Activated CD4-positive, alpha-beta T cell treated with anti-CD3 and anti-CD28 coated beads for 4 hours (primary cell): ENCODE results near the gene DUSP28.
A peak's percentile ranks its signal among the peaks of the same experiment; 100 is the strongest.
"Not testable (repeated sequence)": the region's sequence is repeated elsewhere in the genome, so short reads cannot be mapped to it uniquely, and the experiment has no call there.

Experiments
- DNase-seq, 2 donors: peaks; one replicate each; pipeline ENCODE4 v3.0.0-alpha.2; 2020

The DUSP28 gene

DNA sequence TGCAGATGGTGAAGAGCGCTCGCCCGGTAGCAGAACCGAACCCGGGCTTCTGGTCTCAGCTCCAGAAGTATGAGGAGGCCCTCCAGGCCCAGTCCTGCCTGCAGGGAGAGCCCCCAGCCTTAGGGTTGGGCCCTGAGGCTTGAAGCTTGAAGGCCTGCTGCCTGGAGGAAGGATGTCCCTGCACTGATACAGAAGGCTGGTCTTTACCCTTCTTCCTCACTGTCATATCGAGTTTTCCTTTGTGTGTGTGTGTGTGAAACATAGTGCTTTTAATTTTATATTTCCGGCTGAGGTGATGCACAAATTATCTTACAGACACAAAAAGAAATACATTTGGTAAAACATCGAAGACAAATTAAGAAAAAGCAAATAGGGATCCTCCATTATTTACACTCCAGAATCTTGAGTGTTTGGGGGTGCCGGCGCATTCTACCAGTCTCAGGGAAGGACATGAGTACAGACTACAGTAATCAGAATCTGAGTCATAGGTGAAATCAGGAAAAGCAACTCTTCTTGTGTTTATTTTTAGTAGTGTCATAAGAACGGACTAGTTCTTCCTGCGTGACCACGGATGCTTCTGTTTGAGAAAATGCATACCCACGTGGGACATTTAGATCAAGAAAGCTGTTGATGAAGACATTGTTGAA, 1.3 kb downstream of the DUSP28 start:
- DNase-seq, result no peak

DNA sequence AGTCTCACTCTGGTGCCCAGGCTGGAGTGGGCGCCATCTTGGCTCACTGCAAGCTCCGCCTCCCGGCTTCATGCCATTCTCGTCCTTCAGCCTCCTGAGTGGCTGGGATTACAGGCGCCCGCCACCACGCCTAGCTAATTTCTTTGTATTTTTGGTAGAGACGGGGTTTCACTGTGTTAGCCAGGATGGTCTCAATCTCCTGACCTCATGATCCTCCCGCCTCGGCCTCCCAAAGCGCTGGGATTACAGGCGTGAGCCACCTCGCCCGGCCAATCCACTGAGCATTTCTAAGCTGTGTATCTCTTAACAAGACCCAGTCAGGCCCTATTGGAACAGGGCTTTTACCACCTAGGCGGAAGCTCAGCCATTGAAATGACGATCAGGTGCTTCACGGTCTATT, 3.1 kb downstream of the DUSP28 start:
- DNase-seq, result not testable (repeated sequence)

DNA sequence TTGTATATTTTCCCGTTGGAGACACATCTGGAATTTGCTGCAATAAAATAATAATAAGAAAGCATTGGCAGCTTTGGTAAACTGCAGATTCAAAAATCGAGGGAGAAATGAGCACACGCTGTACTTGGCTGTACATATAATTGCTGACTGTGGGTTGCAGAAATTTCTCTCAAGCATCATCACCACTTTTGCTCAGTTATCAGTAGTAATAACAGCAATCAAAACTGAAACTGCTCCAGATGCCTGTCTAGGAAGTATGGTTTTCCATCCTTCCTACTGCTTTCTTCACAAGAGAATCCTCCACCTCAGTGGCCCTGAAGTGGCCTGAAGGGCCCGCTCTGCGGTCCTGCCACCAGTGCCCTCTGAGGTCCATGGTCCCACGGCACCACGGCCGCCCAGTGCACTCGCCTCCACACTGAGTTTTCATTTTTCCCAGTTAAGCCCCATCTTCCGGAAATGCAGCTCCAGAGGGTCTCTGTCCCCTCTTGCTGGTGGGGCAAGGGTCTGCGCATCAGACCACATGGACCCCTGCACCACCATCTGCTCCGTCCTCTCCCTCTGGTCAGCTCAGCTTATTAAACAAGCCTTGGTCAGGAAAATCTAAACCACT, 3.9 kb downstream of the DUSP28 start:
- DNase-seq, result no peak

DNA sequence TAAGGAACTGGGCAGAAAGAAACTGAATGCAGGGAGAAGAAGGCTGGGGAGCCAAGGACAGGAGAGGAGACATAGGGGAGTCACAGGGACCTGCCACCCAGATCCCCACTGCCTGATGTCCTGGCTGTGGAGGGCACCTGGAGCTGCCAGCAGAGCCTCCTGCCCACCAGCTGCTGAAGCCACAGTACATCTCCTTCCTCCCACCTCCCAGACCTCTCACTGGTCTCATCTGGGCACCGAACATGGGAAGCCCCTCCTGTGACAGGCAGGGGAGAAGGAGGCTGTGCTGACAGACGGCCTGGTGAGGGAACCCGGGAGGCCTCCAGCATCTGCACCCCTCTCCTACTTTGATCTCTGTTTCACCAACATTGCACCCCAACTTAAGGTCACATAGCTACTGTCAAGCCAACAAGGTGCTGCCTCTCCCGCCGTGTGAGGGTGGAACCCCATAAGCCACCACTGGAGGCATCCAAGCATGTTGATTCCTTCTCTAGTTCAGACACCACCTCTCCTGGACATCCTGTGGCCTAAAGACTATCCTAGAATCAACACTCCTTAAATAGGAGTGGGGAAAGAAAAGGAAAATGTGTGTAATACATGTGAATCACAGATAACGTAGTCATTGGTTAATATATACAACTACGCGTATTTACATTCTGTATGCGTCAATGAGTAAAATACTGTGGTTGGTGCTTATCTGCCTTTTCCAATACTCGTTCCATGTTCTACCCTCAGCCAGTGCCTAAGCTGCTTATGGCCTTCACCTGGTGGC, 4.6 kb downstream of the DUSP28 start:
- no peak for DNase-seq

DNA sequence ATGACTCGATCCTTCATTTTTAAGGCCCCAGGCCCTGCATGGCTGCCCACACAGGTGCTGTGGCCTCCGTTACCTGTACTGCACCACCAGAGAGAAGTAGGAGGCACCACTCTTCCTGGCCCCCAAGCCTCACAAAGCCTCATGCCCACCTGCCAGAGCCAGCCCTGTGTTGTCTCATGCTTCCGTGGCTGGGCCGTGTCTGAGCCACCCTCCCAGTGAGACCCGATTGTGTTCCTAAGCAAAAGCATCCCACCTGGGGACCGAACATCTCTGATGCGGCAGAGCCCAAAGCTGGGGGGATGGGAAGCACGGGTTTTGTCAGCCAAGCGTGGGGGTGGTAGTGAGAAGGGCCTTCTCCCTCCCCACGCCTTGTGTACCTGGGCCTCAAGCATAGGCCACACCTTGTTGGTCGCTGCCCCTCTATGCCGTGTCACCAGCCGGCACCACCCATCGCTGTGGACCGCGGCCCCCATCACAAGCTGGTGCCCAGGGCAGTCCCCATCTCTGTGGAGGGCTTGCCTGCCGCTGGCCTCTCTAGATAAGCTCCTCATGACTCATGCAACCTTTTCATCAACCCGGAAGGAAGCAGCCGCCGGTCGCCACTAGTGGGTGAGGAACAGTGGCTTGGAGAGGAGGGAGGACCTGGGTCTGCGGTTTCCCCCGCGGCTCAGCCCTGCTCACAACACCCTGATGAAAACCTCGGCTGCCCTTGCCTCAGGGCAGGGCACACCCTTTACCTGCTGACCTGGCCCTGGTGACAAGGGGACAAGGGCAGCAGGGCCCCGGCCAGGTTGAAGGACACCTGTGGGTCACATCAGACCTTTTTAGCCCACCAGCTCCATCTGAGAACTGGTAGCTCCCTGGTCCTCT, 5.4 kb downstream of the DUSP28 start:
- peak; percentile 84 to 91 for DNase-seq

DNA sequence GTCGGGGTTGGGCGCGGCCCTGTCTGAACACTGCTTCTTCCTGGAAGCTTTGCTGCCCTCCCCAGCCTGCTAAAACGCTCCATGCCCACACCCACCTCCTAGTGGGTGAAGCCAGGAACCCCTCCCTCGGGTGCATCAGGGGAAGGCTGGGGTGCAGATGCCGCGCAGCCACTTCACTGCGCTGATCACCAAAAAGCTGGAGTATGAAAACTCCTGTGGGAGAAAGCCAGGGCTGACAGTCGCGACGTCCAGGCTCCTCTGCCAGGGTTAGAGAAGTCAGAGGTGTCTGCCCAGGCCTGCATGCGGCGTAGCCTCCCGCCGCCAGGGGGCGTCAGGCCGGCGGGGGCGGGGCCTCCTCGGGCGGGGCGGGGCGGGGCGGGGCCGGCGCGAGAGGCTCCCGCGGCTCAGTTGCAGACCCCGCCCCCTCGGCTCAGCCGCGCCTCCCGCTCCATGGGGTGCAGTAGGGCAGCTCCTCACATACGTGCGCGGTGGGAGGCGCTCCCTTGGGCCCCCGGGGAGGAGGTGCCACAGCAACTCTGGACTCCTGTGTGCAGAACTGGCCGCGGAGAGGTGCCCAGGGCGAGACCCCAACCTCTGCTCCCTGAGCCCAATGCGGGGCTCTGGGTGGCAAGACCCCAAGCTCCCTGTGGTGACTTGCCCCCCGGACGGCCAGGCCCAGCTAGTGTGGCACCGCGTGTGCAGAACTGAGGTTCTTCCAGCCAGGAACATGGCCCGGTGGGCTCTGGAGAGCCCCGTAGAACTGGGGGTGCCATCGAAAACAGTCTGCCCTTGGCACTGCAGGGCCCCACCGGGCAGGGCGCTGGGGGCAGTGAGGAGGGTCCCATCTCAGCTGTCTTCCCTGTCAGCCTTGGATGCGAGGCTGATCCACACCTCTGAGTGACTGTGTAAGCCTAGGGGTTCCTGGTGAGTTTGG, 6.3 kb downstream of the DUSP28 start:
- peak; percentile 94 to 95 for DNase-seq

DNA sequence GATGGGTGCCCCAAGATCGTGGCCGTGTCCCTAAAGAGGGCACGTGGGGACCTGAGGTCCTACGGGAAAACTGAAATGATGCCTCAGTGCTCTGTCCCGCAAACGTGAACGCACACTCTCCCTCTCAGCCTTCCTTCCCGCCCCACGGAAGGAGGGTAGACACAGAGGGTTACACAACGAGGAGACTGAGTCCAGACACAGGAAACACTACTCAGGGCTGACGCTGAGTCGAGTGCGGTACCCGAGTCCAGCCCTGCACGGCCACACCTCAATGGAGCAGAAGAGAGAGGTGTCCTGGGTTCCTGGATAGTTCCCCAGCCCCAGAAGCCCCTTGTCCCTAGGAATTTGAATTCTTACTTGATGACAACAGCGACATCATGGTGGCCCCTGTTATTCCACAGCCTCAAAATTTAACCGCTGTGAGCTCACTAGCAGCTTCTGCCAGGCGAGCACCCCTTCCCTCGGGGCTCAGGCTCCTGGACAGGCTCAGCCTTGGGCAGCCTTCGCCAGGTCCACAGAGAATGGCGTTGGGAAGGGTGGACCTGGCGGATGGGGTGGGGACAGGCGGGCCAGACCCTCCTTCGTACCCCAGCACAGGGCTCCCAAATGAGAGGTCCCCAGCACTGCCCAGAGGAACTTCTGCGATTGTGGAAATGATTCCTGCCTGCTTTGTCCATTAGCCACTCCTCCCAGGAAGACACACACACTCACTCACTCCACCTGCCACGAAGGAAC, 7.1 kb downstream of the DUSP28 start:
- peak; percentile 39 to 42 for DNase-seq

DNA sequence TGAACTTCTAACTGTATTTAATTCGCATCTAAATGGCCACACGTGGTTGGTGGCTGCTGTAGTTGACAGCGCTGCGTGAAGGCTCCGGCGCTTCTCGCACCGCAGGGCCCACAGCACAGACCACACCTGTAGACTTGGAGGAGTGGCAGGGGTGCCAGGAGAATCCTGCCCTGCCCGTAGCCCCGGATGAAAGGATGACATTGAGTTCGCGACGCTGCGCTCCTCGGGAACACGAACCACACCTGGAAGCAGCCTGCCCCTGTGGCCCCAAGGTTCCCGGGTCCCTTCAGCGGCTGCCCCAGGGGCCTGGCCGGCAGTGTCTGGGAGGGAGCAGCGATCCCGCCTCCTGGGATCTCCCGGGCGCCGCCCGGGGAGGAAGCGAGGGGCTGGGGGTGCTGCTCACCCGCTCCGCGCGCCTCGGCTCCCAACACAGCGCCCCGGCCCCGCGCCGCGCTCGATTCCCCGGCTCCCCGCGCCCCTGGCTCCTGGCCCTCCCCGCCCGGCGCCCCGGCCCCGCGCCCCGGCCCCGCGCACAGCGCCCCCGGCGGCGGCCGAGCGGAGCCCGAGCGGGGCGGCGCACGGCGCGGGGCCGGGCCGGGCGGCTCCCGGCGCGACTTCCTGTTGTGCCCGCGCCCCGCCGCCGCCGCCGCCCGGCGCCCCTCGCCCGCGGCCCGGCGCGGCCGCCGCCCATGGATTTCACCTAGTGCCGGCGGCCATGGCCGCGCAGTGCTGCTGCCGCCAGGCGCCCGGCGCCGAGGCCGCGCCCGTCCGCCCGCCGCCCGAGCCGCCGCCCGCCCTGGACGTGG, 7.9 kb downstream of the DUSP28 start, which contains the start of gene RNPEPL1:
RNPEPL1 (plus strand) TSS at position 613 of the 806 bp plus-strand sequence; CDS start at position 716, 103 bp downstream.
- DNase-seq, result peak; percentile 42 to 49

DNA sequence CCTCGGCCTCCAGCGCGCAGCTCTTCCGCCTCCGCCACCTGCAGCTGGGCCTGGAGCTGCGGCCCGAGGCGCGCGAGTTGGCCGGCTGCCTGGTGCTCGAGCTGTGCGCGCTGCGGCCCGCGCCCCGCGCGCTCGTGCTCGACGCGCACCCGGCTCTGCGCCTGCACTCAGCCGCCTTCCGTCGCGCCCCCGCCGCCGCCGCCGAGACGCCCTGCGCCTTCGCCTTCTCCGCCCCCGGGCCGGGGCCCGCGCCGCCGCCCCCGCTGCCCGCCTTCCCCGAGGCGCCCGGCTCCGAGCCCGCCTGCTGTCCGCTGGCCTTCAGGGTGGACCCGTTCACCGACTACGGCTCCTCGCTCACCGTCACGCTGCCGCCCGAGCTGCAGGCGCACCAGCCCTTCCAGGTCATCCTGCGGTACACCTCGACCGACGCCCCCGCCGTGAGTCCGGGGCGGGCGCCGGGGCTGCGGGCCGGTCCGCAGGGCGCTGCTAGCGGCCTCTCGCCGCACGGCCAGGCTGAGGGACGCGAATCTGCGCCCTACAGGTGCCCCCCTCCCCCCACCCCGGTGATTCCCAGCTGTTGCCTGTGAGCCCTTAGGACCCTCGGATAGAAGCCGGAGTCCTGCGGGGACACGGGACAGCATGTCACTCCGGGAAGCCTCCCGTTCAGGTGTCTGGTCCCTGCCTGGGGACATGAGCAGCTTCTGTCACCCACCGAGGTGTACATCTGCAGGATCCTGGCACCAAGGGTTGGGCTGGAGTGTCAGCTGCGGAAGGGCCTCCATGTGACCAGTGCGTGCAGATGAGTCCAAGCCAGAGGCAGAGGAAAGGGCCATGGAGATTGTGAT, 8.7 kb downstream of the DUSP28 start:
- DNase-seq, result peak; percentile 54 to 59

DNA sequence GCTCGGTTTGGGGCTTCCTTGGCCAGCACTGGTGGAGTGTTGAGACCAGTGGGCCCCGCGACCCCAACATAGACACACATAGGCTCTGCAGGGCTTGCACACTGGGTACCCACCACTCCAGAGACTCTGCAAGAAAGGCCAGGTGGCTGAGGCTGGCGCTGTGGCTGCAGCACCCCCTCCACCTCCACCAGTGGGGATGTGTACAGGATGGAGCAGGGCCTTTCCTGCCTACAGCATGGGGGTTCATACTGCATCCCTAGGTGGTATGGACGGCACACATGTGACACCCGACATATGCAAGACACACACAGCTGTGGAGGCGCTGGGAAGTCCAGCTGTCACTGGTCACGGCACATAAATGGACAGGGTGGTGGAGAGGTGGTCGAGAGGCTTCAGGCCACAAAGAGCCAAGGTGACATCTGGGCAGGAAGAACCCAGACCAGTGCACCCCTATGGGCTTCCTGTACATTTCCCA, 9.4 kb downstream of the DUSP28 start:
- DNase-seq, result no peak

DNA sequence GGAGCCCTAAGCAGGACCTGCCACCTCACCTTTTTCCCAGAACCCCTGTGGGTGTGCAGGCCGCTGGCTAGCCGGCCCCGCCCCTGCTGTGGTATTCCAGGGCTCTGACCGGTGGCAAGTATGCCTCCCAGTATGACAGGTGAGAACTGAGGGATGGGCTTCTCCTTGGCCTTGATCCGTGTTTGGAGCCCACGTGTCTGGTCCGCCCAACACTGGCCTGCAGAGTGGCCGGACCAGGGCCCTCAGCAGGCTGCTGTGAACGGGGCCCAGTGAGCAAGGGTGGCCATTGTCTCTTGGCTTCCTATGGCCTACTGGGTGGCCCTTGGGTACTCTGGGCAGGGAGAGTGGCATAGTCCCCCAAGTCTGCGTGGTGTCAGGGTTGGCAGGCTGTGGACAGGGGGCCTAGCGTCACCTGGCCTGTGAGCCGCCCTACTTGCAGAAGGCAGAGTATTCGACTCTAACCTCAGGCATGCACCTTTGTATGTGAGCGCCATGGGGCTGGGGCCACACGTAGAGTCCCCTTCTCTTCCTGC, 9.9 kb downstream of the DUSP28 start:
- no peak for DNase-seq

DNA sequence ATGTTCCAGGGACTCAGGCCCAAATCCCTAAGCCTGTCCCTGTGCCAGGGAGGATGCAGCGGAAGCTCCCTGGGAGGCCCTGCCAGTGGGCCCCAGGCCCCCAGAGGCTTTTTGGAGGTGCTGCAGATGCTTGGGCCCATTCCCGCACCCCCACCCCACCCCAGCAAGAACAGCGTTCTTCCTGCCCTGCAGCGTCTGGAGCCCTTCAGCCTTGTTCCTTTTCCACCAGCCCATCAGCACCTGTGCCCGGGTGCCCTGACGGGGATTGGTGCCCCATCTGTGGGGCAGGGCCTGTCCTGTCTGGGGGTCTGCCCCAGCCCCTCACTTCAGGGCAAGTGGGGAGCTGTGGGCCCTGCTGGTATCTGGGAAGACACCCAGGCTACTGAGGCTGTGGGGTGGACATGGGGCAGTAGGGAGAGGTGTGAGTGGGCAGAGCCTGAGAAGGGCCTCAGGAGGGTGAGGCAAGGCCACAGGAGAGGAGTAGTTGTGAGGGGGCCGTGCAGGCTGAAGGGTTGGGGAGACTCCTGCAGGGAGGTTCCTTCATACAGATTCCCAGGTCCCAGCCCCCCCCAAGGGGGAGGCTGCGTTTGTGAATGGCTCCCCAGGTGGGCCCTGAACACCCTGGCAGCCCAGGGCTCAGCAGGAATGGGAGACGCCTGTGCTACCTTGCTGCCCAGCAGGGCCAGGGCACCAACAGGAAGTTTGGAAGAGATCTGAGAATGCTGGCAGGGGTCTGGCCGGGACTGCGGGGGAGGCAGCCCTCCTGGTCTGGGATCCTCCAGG, 10.6 kb downstream of the DUSP28 start:
- no peak for DNase-seq

DNA sequence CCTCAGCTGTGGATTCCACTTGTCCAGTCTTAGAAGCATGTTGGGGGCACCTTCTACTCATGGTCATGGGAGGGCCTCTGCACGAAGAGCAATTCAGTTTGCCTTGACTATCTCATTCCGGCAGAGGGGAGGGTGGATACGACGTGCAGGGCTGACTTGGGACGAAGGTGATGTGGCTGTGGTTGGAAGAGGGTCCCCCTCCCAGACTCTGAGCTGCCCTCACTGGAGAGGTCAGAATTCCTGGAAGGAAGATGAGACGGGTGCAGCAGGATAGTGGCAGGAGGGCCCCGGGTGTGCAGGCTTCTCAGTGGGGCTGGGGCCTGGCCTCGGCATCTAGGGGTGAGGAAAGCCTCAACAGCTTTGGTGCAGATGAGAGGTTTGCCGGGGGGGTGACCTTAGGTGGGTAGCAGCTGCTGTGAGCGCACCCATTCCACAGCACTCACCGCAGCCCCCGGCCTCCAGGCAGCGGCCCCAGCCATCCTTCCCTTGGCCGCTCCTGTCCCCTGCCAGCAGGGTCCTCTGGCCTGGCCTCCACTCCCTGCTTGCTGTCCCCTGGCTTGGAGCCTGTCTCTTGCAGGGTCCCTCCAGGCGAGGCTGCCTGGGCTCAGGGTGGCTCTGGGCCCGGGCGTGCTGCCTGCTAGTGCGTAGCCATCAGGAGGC, 11.3 kb downstream of the DUSP28 start:
- no peak for DNase-seq

DNA sequence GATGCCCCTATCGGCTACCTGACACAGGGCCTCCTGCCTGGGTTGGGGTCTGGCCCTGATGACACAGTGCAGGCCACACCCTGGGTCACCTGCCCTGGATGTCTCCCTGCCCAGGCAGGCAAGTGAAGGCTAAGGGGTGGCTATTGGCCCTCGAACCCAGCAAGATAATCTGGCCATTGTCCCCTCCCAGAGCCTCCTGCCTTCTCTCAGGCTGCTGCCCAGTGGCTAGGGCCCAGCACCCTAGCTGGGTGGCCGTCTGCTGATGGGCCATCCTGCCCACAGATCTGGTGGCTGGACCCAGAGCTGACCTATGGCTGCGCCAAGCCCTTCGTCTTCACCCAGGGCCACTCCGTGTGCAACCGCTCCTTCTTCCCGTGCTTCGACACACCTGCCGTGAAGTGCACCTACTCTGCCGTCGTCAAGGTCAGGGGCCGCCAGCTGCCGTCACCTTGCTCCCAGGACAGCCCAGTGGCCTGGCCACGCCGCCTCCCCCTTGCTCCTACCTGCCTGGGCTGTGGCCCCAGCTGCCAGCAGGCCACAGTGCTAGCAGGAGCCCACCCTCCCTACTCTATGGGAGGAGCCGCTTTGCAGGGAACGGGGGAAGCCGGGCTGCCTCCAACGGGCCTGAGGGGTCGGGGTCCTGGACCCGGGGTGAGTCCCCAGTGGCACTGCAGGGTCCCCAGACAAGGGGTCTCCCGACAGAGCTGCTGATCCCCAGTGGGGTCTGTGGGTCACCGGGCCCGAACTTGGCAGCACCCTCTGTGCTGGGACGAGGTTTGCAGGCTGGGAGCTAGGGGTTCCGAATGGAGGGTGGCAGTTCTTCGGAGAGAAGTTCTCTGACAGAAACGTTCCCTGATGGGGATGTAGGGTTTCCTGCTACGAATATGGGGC, 12.2 kb downstream of the DUSP28 start:
- no peak for DNase-seq

DNA sequence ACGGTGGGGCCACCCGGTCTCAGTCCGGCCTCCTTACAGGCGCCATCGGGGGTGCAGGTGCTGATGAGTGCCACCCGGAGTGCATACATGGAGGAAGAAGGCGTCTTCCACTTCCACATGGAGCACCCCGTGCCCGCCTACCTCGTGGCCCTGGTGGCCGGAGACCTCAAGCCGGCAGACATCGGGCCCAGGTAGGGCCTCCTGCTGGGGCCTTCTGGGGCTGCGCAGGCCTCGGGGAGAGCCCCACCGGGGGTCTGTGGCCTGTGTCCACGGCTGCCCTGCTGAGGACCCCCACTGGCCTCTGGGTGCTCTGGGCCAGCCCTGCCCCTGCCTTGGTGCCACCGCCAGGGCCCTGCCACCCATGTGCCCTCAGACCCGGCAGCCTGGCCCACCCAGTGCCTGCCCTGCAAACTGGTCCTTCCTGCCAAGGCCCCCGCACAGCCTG, 12.9 kb downstream of the DUSP28 start:
- no peak for DNase-seq
